HG03432 (cell line): ENCODE results near the gene ADAR.

Source experiments
- ATAC-seq: cut with Tn5 transposase; IDR thresholded peaks from one replicate; pipeline ENCODE4 v1.9.1; 2021; ENCODE audit warnings: mild to moderate bottlenecking, moderate library complexity; ENCODE audit not compliant: unreplicated experiment

Gene ADAR

DNA sequence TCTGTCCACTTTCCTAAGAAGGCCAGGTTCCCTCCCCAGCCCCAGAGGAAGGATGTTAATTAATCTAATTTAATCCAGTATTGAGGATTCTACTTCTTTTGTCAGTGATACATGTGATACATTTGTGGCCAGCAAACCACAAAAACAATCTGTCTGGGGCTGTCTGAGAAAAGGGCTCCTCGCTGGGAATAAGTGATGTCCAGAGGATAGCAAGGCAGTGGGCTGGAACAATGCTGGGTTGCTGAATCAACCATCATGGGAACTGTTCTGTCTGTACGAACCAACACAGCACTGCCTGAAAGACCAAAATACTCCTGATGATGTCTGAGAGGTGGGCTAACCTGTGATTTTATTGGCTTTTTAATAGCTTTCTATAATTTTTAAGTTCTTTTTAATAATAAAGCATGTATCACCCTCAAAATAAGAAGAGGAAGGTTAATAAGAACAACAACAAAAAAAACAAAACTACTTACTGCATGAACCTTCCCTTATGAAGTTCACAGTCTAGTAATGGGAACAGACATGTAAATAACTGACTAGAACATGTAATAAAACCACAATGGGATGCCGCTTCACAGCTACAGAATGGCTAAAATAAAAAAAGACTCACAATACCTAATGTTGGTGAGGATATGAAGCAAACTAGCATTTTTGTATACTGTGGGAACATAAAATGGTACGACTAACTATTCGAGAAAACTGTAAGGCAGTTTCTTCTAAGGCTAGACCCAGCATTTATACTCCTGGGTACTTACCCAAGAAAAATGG is 11.4 kb upstream of the ADAR start:
- ATAC-seq: no peak

DNA sequence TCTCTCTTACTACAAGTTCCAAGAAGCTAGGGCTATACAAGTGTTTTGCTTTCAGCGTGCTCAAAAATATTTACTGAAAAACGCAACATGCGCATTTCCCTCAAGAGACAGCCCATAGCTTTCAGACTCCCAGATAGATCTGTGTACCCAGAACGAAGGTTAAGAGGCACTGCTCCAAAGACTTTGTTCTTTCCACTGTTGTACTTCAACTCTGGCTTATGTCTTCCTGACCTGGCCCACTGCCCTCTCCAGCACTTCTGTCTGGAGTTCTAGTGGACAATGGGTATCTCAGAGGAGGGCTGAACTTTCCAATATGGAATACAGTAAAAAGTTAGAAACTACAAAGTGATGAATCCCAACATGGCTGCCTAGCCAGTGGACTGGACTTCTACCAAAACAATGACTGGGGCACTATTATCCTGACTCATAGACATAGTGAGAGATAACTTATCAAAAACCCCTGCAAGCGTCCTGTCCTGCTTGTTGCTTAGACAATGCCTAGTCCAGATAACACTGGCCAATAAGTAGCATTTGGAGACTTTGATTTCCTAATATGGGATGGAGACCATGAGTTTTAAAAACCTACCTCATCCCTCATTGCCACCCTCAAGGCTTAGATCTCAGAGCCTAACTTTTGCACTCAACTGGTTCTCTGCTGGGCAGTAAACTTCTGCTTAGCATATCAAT is 8.8 kb upstream of the ADAR start:
- ATAC-seq: no peak

DNA sequence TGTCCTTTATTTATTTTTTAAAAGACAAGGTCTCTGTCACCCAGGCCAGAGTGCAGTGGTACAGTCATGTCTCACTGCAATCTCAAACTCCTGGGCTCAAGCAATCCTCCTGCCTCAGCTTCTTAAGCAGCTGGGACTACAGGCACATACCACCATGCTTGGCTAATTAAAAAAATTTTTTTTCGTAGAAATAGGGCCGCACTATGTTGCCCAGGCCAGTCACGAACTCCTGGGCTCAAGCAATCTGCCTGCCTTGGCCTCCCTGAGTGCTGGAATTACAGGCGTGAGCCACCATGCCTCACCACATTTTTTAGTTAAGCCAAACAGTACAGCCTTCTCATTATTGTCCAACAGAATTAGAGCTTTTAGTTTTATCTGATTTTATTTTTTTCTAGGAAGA is 7.4 kb upstream of the ADAR start:
- no peak for ATAC-seq

DNA sequence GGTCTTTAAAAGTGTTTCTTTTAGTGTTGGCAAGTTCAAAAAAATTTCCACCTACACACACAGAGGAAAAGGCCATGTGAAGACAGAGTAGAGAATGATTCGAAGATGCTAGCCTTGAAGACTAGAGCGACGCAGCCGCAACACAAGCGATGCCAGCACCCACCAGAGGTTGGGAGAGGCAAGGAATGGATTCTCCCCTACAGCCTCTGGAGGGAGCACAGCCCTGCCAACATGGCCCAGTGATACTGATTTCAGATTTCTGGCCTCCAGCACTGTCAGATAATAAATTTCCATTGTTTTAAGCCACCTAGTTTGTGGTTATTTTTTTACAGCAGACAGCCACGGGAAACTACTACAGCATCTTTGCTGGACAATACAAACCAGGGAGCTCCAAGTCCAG is 6.9 kb upstream of the ADAR start:
- ATAC-seq: no peak

DNA sequence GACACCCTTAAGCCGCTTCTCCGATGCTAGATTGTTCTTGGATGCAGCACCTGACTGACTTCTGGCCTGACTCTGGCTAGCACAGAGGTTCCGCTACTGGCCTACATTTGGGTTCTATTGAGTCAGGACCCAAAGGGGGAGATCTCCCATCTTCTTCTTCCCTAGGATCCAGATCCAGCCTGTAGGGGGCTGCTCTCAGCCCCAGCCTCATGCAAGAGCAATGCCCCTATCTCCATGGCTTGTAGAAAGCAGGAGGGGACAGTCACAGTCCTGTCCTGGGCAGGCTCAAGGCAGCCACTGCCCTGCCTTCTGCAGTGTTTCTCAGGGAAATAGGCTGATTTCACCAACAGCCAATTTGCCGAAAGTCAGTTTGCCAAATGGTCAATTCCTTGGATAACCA is 6.3 kb upstream of the ADAR start:
- ATAC-seq: no peak

DNA sequence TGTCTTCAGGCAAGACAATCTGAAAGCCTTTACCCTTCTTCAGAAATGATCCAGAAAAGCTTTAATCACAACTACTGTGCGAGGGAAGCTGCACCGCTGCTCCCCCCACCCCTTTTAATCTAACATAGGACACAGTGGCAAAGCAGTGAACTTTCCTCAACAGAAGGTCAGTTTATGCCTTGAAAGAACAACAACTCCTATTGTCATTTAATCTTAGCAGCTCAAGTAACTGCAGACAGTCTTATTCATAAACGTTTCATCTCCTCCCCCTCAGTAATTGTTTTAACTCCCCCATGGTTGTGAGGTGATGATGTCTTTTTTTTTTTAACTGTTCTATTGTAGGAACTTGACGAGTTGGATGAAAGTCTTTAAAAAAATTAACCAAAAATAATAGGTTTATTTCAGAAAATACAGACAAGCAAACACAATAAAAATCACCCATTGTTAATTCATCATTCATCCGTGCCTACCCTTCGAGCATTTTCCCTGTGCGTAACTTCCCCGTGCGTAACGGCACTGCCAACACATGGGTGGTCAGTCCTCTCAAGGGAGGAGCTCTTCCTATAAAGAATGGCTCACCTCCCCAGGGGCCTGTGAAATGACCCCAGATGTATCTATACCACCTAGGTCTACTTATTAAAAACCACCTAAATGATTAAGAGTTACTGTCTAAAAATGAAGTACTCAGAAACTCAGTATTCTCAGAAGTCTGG is 3.3 kb upstream of the ADAR start:
- no peak for ATAC-seq

DNA sequence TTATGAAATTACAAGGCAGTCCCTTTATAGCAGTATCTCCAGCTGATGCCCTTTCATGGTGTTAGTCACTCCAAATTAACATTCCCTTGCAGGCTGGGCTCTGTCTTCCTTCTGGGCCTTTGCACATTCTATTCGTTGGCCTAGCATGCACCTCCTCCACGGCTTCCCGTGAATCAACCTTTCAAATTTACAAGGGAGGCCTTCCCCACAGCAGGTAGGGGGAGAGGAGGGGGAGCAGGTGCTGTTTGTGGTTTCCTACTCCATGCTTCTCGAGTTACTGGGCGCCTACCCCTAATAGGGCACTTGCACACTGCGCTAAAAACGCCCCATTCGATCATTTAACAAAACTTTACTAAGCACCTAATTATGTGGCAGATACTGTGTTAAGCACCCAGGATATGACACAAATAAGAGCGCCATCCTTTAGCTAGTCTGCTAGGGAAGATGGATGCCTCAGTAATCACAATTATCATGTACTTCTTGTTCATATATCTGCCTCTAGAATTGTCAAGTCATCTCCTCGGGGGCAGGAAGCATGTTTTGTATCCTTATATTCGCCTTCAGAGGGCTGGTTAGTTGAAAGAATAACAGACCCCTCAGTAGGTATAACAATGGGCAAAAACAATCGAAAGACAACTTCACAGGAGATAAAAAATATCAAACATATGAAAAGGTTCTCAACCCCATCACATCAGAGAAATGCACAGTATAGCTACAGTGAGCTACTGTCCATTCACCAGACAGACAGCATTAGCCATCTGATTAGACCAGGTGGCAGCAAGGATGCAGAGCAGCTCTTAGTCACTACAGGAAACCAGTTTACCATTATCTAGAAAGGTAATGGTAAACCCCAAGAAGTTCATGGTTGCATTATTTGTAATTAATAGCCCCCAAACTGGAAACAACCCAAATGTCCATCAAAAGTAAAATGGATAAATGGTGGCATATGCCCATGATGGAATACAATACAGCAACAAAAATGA is 1.7 kb upstream of the ADAR start:
- ATAC-seq: no peak

DNA sequence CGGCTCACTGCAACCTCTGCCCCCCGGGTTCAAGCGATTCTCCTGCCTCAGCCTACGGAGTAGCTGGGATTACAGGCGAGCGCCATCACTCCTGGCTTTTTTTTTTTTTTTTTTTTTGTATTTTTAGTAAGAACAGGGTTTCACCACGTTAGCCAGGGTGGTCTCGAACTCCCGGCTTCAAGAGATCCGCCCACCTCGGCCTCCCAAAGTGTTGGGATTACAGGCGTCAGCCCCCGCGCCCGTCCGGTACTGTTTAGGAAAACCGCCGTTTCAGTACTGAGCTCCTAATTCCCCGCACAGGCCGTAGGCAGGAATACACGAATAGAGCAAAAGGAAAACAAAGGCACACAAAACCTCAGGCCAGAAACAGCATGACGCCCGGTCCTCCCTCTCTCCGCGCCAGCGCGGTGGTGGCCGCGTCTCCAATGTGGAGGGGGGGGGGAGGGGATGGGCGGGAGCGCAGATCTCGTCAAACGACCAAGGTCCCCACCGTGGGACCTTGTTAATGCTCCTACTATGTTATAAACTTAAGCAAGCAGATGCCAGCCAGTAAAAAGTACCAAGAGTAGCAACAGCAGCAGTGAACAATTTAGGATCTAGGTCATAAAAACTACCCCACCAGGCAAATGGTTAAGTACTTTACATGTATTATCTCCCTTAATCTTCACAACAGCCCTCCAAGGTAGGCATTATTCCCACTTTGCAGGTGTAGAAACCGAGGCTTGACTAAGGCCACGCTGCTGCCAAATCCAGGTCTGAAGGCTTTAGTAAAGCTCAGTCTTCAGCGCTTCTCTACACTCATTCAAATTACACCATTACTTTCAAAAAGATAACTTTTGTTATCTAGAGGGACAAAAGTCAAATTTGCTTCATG is 648 bp upstream of the ADAR start:
- peak; percentile 9 for ATAC-seq

DNA sequence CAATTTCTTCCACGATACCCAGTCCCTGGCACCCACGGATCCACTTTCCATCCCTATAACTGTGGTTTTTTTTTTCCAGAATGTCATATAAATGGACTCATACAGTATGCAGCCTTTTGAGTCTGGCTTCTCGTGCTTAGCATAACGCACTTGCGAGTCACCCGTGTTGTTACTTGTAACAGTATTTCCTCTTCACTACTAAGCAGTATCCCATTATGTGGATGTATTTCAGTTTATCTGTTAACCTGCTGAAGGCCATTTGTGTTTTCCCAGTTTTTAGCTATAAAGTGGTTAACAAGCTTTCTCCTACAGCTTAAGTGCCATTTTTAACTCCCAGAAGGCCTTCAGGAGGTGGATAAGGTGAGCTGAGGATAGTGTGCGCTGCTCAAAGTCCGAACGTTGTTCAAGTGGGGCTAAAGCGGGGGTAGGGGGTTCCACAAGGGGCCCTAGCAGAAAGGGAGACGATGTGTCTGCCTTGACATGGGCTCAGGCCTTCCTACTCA is 829 bp downstream of the ADAR start:
- ATAC-seq: no peak

DNA sequence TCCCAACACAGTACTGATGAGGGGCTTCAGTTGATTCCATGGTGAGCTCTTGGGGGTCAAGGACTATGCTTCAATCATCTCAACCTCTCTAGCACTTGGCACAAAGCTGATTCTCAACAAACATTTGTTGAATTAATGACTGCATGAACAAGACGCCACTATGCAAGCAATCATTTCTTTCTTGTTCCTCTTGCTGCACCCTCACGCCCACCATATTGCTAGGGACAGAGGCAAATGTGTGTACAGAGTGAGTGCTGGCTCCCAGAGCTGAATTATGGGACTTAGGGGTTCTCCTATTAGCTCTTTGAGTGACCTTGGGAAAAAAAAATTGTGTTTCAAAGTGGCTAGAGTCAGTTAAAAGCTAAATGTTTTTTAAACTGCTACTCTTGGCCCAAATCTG is 2.5 kb downstream of the ADAR start:
- no peak for ATAC-seq

DNA sequence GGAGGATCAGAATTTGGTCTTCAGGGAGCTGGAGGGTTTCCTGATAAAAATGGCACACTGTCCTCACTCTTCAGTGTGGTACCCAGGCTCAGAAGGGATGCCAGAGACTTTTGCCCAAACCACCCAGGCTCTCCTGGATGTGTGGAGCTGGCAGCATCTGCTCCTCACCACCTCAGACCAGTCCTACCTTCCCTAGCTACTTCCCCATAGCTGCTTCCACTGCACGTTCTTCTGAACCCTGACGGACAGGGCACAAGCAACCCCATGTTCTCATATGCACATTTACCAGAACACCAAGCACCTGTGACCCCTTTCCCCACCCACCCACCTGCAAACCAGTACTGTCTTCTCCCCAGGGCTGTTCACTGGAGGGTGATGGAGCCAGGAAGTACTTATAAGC is 4.7 kb downstream of the ADAR start:
- ATAC-seq: no peak

DNA sequence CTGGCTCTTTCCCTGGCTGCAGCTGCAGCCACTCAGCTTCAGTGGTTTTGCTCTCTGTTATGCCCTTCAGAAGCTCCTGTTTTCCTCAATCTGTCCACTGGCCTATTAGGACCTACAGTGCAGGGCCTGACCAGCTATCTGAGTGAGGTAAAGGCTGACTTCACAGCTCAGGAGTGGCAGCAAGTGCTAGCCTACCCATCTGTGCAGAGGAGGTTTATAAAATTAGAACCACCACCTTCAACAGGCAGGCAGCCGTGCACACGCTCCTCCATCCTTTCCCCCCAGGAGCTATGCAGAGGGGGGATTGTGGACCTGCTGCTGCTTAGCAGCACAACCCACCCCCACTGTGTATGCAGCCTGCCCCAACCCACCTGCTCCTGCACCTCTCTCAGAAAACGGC is 8.3 kb downstream of the ADAR start:
- no peak for ATAC-seq

DNA sequence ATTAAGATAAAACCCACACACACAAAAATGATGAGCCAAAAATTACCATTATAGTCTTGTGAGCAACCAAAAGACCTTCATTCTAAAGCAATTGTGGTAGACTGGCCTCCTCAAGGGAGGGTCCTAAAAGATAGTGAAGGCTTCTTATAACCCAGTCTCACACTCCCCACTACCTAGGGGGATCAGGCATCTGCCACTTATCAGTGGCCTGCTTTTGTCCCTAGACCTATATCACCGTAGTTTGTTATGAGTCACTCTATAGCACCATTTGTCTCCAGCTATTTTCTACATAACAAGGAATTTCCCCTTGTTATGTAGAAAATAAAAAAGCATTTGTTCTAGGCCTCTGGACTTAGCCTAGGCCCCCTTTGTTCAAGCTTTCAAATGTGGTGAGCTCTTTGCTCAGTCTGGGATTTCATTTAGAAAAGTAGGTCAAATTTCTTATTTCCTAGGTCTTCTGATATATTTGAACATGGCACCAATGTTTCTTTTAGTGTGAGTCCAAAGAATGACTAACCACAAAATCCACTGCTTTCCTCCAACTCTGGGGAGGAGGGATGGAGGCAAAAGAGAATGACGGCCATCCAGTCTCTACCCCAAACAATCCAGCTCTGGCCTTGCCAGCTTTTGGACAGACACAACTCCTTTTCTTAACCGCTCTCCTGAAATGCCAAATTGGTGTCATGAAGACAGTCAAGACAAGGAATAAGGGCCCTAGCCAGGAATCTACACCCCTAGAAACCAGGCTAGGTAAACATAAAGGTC is 8.9 kb downstream of the ADAR start:
- ATAC-seq: no peak

DNA sequence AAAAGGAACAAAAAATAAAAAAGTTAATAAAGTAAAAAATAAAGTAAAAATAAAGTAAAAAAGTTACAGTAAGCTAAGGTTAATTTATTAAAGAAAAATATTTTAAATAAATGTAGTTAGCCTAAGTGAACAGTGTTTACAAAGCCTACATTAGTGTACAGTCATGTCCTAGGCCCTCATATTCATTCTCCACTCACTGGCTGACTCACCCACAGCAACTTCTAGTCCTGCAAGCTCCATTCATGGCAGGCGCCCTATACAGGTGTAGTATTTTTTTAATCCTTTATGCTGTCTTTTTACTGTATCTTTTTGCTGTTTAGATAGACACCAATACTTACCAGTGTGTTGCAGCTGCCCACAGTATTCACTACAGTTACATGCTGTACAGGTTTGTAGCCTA is 12.4 kb downstream of the ADAR start:
- ATAC-seq: no peak

DNA sequence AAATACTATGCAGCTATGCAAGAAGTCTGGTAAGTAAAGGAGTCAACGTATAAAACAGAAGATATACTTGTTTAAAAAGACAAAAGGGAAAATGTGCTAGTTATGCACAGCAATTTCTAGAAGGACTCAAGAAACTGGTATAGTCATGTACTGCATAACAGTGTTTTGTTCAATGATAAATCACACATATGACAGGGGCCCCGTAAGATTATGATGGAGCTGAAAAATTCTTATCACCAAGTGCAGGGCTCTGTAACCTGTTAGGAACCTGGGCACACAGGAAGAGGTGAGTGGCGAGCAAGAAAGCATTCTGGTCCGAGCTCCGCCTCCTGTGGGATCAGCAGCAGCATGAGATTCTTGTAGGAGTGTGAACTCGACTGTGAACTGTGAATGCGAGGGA is 13.2 kb downstream of the ADAR start:
- no peak for ATAC-seq

DNA sequence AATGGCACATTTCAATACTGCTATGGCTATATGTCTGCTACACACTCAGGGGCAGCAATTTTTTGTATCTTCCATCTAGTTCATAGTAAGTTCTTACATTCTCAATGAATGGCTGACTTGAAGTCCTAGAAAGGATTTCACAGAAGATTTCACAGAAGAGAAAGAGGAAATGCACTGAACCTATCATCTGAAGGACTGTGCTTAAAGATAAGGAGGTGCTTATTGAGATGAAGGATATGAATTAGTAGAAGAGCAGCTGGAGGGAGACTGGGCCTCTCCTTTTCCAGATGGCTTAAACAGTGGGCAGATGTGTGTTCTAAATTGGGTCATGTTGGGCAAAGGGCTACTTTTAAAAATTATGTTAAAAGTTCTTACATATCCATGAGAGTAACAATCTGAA is 14.6 kb downstream of the ADAR start:
- no peak for ATAC-seq

DNA sequence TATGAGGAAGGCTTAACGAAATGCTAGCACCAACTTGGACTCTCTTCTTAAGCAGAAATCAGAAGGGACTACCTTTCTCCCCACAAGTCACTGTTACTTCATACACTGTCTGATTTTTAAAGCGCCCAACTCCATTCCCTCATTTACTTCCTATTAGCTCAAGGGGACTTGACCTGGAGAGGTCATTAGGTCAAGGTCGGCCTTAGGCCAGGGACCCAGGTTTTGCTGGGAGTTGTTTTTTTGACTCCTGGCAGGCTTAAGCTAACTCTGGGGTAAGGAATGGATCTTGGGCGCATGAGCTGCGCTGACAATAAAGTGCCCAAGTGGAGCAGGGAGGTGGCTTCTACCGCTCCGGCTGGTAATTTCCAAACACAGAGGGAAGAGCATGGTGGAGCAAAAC is 16.8 kb downstream of the ADAR start:
- no peak for ATAC-seq

DNA sequence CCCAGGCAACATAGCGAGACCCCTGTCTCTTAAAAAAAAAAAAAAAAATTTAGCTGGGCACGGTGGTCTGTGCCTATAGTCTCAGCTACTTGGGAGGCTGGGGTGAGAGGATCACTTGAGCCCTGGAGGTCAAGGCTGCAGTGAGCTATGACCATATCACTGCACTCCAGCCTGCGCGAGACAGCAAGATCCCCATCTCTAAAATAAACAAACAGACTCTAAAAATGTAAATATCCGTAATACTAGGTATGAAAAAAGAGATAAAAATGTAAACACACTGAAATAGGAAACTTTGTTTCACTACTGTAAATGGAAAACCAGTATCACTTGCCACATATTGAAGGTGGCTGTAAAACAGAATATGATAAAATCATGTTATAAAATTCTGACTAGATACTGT is 17.2 kb downstream of the ADAR start:
- ATAC-seq: no peak

DNA sequence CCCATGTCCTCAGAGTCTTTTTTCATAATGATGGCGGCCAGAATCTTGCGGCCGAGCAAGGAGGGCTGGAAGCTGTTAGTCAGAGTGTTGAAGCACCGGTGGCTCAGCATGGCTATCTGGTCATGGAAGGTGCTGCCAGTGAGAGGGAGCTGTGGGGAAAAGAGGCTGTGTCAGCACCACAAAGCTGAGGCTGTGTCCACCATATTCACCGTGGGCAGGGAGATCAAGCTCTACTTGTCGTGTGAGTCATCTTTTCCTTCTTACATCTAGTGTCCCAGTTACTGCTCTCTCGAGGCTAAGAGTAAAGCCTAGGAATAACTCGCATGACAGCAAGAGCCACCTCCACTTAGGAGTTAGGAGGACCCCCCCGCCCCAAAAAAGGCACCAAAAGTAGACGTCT is 18.2 kb downstream of the ADAR start:
- ATAC-seq: no peak
